Choroid plexus epithelial cell (primary cell): Measurements from ENCODE around the gene GALNT10.

Experiments used
- DNase-seq: peaks from one replicate; pipeline ENCODE4 v3.0.0-alpha.2; 2010; ENCODE audit warnings: low read depth
- H3K4me3 ChIP-seq: 2 replicates; pipeline ENCODE4 v1.5.1; 2011; ENCODE audit warnings: low read depth, mild to moderate bottlenecking, control low read depth, low read length, moderate library complexity
- CTCF ChIP-seq: conservative IDR thresholded peaks from 2 replicates; pipeline ENCODE4 v1.5.1; 2011; ENCODE audit warnings: low read depth, mild to moderate bottlenecking, control low read depth, inconsistent platforms, low read length, moderate library complexity

Gene GALNT10

GRCh38 chr5:154312000-154312399 lies 121.5 kb downstream of the GALNT10 start:
- H3K4me3 ChIP-seq, result no peak overlapping the region
- TF ChIP-seq CTCF, result no peak
- DNase-seq, result no peak

GRCh38 chr5:154312576-154312975 lies 122.0 kb downstream of the GALNT10 start:
- peak; percentile 20 for DNase-seq
- no peak overlapping the region for H3K4me3 ChIP-seq
- no peak for TF ChIP-seq CTCF

- no peak overlapping the region for H3K4me3 ChIP-seq
- TF ChIP-seq CTCF, result no peak
- no peak for DNase-seq
These were observed 123.0 kb downstream of the GALNT10 start for GRCh38 chr5:154313360-154314017.

- no peak overlapping the region for H3K4me3 ChIP-seq
- no peak for DNase-seq
- TF ChIP-seq CTCF, result no peak
These were observed 124.7 kb downstream of the GALNT10 start for GRCh38 chr5:154315196-154315595.

- TF ChIP-seq CTCF, result no peak
- H3K4me3 ChIP-seq, result no peak overlapping the region
- no peak for DNase-seq
These were observed 125.2 kb downstream of the GALNT10 start for GRCh38 chr5:154315756-154316155.

- TF ChIP-seq CTCF, result no peak
- H3K4me3 ChIP-seq, result no peak overlapping the region
- DNase-seq, result no peak
These were observed 125.8 kb downstream of the GALNT10 start for GRCh38 chr5:154316223-154316935.

- no peak for TF ChIP-seq CTCF
- H3K4me3 ChIP-seq, result no peak overlapping the region
- no peak for DNase-seq
These were observed 127.4 kb downstream of the GALNT10 start for GRCh38 chr5:154317916-154318315.
